Stimulated activated CD4-positive, alpha-beta T cell treated with anti-CD3 and anti-CD28 coated beads, Interleukin-4, amount 100 ng/mL, for 4 hours (primary cell): Measurements from ENCODE around the gene SPATA16.
"Not testable (repeated sequence)": the region's sequence is repeated elsewhere in the genome, so short reads cannot be mapped to it uniquely, and the experiment has no call there.

Experiments
- DNase-seq, 2 experiments: peaks; one replicate each; pipeline ENCODE4 v3.0.0-alpha.2; 2020

The SPATA16 gene

GRCh38 chr3:173058229-173058628 is 82.8 kb downstream of the SPATA16 start:
- DNase-seq, result no peak

- no peak for DNase-seq
These were observed 85.7 kb downstream of the SPATA16 start for GRCh38 chr3:173055228-173055933.

GRCh38 chr3:173049360-173049759 is 91.7 kb downstream of the SPATA16 start:
- DNase-seq, result no peak

- DNase-seq, result no peak
These were observed 95.2 kb downstream of the SPATA16 start for GRCh38 chr3:173045770-173046382.

GRCh38 chr3:173044998-173045397 is 96.0 kb downstream of the SPATA16 start:
- no peak for DNase-seq

GRCh38 chr3:173043757-173044156 is 97.3 kb downstream of the SPATA16 start:
- no peak for DNase-seq

- DNase-seq, result no peak
These were observed 102.6 kb downstream of the SPATA16 start for GRCh38 chr3:173038484-173038871.

GRCh38 chr3:173037840-173038483 is 103.1 kb downstream of the SPATA16 start:
- no peak for DNase-seq

- no peak for DNase-seq
These were observed 110.8 kb downstream of the SPATA16 start for GRCh38 chr3:173030273-173030672.

- no peak for DNase-seq
These were observed 112.7 kb downstream of the SPATA16 start for GRCh38 chr3:173028351-173028750.

GRCh38 chr3:173027429-173027828 is 113.6 kb downstream of the SPATA16 start:
- no peak for DNase-seq

- no peak for DNase-seq
These were observed 115.1 kb downstream of the SPATA16 start for GRCh38 chr3:173025941-173026340.

- DNase-seq, result no peak
These were observed 119.4 kb downstream of the SPATA16 start for GRCh38 chr3:173021547-173022185.

- DNase-seq, result not testable (repeated sequence)
These were observed 120.9 kb downstream of the SPATA16 start for GRCh38 chr3:173020128-173020527.

GRCh38 chr3:173019378-173019777 is 121.7 kb downstream of the SPATA16 start:
- DNase-seq, result no peak

- no peak for DNase-seq
These were observed 122.3 kb downstream of the SPATA16 start for GRCh38 chr3:173018758-173019157.

- no peak for DNase-seq
These were observed 127.7 kb downstream of the SPATA16 start for GRCh38 chr3:173013219-173013832.

- DNase-seq, result no peak
These were observed 131.6 kb downstream of the SPATA16 start for GRCh38 chr3:173009410-173009809.

GRCh38 chr3:173008978-173009377 is 132.1 kb downstream of the SPATA16 start:
- no peak for DNase-seq

- no peak for DNase-seq
These were observed 133.8 kb downstream of the SPATA16 start for GRCh38 chr3:173007079-173007723.

- DNase-seq, result no peak
These were observed 135.0 kb downstream of the SPATA16 start for GRCh38 chr3:173006006-173006405.

GRCh38 chr3:173004681-173005080 is 136.4 kb downstream of the SPATA16 start:
- no peak for DNase-seq

GRCh38 chr3:173003956-173004355 is 137.1 kb downstream of the SPATA16 start:
- no peak for DNase-seq
